ENCODE data around the gene DSEL.

GRCh38 chr18:67514465-67514864 is 2.1 kb downstream of the DSEL start:
- TF ChIP-seq CTCF (IDR thresholded peaks at IDR 0.05) (no peak), POLR2A (IDR thresholded peaks at IDR 0.05) (no peak)
